ENCODE results near the gene TMC6. TPM values are rescaled to one million over a fixed set of nuclear protein-coding genes. Genes with fewer than 3 reads are reported as not detected.

TMC6 gene
- total and polyA plus RNA-seq, 4 donors: 5.5 to 63.2 (median 21.4) TPM

DNA sequence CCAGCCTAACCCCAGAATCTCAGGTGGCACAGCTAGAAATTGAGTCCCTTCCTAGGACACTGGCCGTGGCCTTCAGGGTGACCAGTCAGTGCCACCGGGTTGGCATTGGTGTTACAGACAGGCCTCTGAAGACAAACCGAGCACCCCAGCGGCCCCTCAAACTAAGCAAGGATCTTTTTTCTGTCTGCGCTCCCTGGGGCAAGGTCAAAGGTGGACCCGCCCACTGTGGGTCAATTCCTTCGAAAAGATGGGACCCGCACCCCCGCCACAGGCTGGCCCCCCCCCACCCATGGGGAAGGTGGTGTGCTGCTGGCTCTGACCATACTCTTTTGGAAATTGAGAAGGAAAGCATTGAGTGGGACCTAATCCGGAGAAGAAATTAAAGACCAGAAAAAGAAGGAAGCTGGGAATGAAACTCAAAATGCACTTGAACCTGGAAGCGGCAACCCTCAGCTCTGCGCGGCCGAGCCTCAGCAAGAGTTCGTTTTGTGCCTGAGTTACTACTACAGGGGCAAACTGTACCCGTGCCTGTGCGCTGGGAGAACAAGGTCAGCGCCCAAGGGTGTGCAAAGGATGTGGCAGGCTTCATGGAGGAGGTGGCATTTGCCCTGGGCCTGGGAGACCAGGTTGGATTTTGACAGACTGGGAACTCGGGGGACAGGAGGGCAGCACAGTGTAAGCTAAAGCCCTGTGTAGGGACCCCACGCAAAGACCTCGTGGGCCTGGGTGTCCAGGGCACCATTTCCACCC lies 20.4 kb downstream of the TMC6 start:
- DNase-seq (peak; percentile 43 to 49), ATAC-seq (ENCODE audit: low FRiP score) (no peak)
- intact Hi-C loops (cut with DNase I): no loop called here
- Histone ChIP-seq H3K36me3 (ENCODE audit: control insufficient read depth in 1 of 2, insufficient read depth in 2 of 2, low read length in 1 of 2) (peaks cover 0 to 10% of the 10 kb centered on the region in 2 donors), H3K27ac (ENCODE audit: low read depth in 1 of 2, low read length in 2 of 2) (no peak overlapping the region), H3K4me1 (ENCODE audit: control insufficient read depth in 1 of 2, insufficient read depth in 2 of 2, low read length in 2 of 2) (no peaks in the 10 kb centered on the region), H3K4me3 (ENCODE audit: low read length in 2 of 2) (no peak overlapping the region), H3K9me3 (ENCODE audit: control insufficient read depth, low read length) (no peaks in the 10 kb centered on the region), H3K27me3 (ENCODE audit: control insufficient read depth in 1 of 2, insufficient read depth in 2 of 2, low read length in 1 of 2) (no peaks in the 10 kb centered on the region)
- 91 to 93% methylated on average over 21 of the region's 21 CpGs for WGBS, 2 donors

DNA sequence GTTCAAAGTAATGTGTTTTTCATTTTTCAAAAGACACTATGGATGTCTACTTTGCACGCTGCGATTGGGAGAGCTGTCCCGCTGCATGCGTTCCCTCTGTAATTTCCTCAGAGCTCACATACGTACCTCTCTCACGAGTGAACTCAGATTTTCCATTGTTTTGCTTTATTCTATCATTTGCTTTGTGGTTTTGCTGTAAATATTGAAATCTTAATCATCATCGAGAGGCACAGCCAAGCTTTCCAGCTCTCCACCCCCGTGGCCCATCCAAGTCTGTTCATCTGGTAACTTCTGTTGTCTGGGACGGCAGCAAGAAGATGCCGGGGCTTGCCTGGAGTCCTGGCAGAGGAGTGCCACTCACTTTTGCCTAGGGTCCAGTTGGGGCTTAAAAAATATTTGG lies 21.1 kb downstream of the TMC6 start:
- intact Hi-C loops (cut with DNase I): no loop called here
- peak; percentile 34 to 69 for DNase-seq
- H3K9me3 ChIP-seq (ENCODE audit: control insufficient read depth, low read length): no peaks in the 10 kb centered on the region
- no peak for ATAC-seq (ENCODE audit: low FRiP score)
- no peaks in the 10 kb centered on the region for H3K27me3 ChIP-seq (ENCODE audit: control insufficient read depth in 1 of 2, insufficient read depth in 2 of 2, low read length in 1 of 2)
- H3K4me3 ChIP-seq (ENCODE audit: low read length in 2 of 2): no peak overlapping the region
- peaks cover 0 to 10% of the 10 kb centered on the region in 2 donors for H3K36me3 ChIP-seq (ENCODE audit: control insufficient read depth in 1 of 2, insufficient read depth in 2 of 2, low read length in 1 of 2)
- 81 to 82% methylated on average over 10 of the region's 10 CpGs for WGBS, 2 donors
- no peak overlapping the region for H3K27ac ChIP-seq (ENCODE audit: low read depth in 1 of 2, low read length in 2 of 2)
- H3K4me1 ChIP-seq (ENCODE audit: control insufficient read depth in 1 of 2, insufficient read depth in 2 of 2, low read length in 2 of 2): no peaks in the 10 kb centered on the region

DNA sequence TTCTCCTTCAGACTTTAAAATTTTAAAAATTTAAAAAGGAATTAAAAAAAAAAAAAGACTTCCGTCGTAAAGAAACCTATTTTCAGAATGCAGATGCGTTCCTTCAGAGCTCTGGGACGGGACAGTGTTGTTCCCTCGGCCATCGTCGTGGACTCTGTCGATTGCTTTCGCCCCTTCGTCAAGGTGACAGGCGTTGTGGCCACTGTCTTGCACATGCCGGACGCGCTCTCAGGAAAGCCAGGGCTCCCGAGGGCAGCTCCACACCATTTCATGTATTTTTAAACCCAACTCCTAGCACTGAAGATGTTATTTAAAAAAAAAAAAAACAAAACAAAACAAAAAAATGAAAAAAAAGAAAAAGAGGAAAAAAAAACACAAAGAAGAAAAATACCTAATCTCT lies 22.3 kb downstream of the TMC6 start:
- H3K27me3 ChIP-seq (ENCODE audit: control insufficient read depth in 1 of 2, insufficient read depth in 2 of 2, low read length in 1 of 2): no peaks in the 10 kb centered on the region
- DNase-seq: peak; percentile 32 to 52
- no peaks in the 10 kb centered on the region for H3K9me3 ChIP-seq (ENCODE audit: control insufficient read depth, low read length)
- intact Hi-C loops (cut with DNase I): no loop called here
- WGBS, 2 donors: 85 to 86% methylated on average over 15 of the region's 15 CpGs
- H3K27ac ChIP-seq (ENCODE audit: low read depth in 1 of 2, low read length in 2 of 2): no peak overlapping the region
- no peak overlapping the region for H3K4me3 ChIP-seq (ENCODE audit: low read length in 2 of 2)
- ATAC-seq (ENCODE audit: low FRiP score): no peak
- no peaks in the 10 kb centered on the region for H3K4me1 ChIP-seq (ENCODE audit: control insufficient read depth in 1 of 2, insufficient read depth in 2 of 2, low read length in 2 of 2)
- H3K36me3 ChIP-seq (ENCODE audit: control insufficient read depth in 1 of 2, insufficient read depth in 2 of 2, low read length in 1 of 2): peaks cover 0 to 10% of the 10 kb centered on the region in 2 donors

- intact Hi-C loops (cut with DNase I): no loop called here
- DNase-seq: no peak
- WGBS, 2 donors: 68 to 71% methylated on average over 13 of the region's 13 CpGs
- no peak for ATAC-seq (ENCODE audit: low FRiP score)
- no peak overlapping the region for H3K27ac ChIP-seq (ENCODE audit: low read depth in 1 of 2, low read length in 2 of 2)
- no peak overlapping the region for H3K4me3 ChIP-seq (ENCODE audit: low read length in 2 of 2)
- peaks cover 0 to 10% of the 10 kb centered on the region in 2 donors for H3K36me3 ChIP-seq (ENCODE audit: control insufficient read depth in 1 of 2, insufficient read depth in 2 of 2, low read length in 1 of 2)
- H3K27me3 ChIP-seq (ENCODE audit: control insufficient read depth in 1 of 2, insufficient read depth in 2 of 2, low read length in 1 of 2): no peaks in the 10 kb centered on the region
- H3K9me3 ChIP-seq (ENCODE audit: control insufficient read depth, low read length): no peaks in the 10 kb centered on the region
- H3K4me1 ChIP-seq (ENCODE audit: control insufficient read depth in 1 of 2, insufficient read depth in 2 of 2, low read length in 2 of 2): no peaks in the 10 kb centered on the region
These were observed 23.0 kb downstream of the TMC6 start for GRCh38 chr17:78105551-78105950.

GRCh38 chr17:78105101-78105500 lies 23.5 kb downstream of the TMC6 start:
- H3K36me3 ChIP-seq (ENCODE audit: control insufficient read depth in 1 of 2, insufficient read depth in 2 of 2, low read length in 1 of 2): peaks cover 0 to 10% of the 10 kb centered on the region in 2 donors
- intact Hi-C loops (cut with DNase I): no loop called here
- no peak for ATAC-seq (ENCODE audit: low FRiP score)
- no peak overlapping the region for H3K4me3 ChIP-seq (ENCODE audit: low read length in 2 of 2)
- no peak overlapping the region for H3K27ac ChIP-seq (ENCODE audit: low read depth in 1 of 2, low read length in 2 of 2)
- no peaks in the 10 kb centered on the region for H3K9me3 ChIP-seq (ENCODE audit: control insufficient read depth, low read length)
- no peaks in the 10 kb centered on the region for H3K27me3 ChIP-seq (ENCODE audit: control insufficient read depth in 1 of 2, insufficient read depth in 2 of 2, low read length in 1 of 2)
- H3K4me1 ChIP-seq (ENCODE audit: control insufficient read depth in 1 of 2, insufficient read depth in 2 of 2, low read length in 2 of 2): no peaks in the 10 kb centered on the region
- no peak for DNase-seq
- 82 to 86% methylated on average over 16 of the region's 16 CpGs for WGBS, 2 donors

GRCh38 chr17:78104540-78104941 lies 24.0 kb downstream of the TMC6 start:
- DNase-seq: peak; percentile 34 to 73
- no peaks in the 10 kb centered on the region for H3K9me3 ChIP-seq (ENCODE audit: control insufficient read depth, low read length)
- H3K4me1 ChIP-seq (ENCODE audit: control insufficient read depth in 1 of 2, insufficient read depth in 2 of 2, low read length in 2 of 2): no peaks in the 10 kb centered on the region
- no peak overlapping the region for H3K4me3 ChIP-seq (ENCODE audit: low read length in 2 of 2)
- peak; percentile 33 for ATAC-seq (ENCODE audit: low FRiP score)
- no peaks in the 10 kb centered on the region for H3K27me3 ChIP-seq (ENCODE audit: control insufficient read depth in 1 of 2, insufficient read depth in 2 of 2, low read length in 1 of 2)
- 95 to 96% methylated on average over 28 of the region's 28 CpGs for WGBS, 2 donors
- no peak overlapping the region for H3K27ac ChIP-seq (ENCODE audit: low read depth in 1 of 2, low read length in 2 of 2)
- H3K36me3 ChIP-seq (ENCODE audit: control insufficient read depth in 1 of 2, insufficient read depth in 2 of 2, low read length in 1 of 2): peaks cover 0 to 10% of the 10 kb centered on the region in 2 donors
- intact Hi-C loops (cut with DNase I): no loop called here

GRCh38 chr17:78103311-78103710 lies 25.2 kb downstream of the TMC6 start:
- Histone ChIP-seq H3K9me3 (ENCODE audit: control insufficient read depth, low read length) (no peaks in the 10 kb centered on the region), H3K36me3 (ENCODE audit: control insufficient read depth in 1 of 2, insufficient read depth in 2 of 2, low read length in 1 of 2) (peaks cover 5 to 16% of the 10 kb centered on the region in 2 donors), H3K27me3 (ENCODE audit: control insufficient read depth in 1 of 2, insufficient read depth in 2 of 2, low read length in 1 of 2) (no peaks in the 10 kb centered on the region), H3K4me1 (ENCODE audit: control insufficient read depth in 1 of 2, insufficient read depth in 2 of 2, low read length in 2 of 2) (no peaks in the 10 kb centered on the region), H3K27ac (ENCODE audit: low read depth in 1 of 2, low read length in 2 of 2) (peak overlapping the region in 1 of 2 donors; percentile 12), H3K4me3 (ENCODE audit: low read length in 2 of 2) (no peak overlapping the region)
- no peak for ATAC-seq (ENCODE audit: low FRiP score)
- 41 to 46% methylated on average over 4 of the region's 4 CpGs for WGBS, 2 donors
- intact Hi-C loops (cut with DNase I): no loop called here
- no peak for DNase-seq

- no peak for ATAC-seq (ENCODE audit: low FRiP score)
- Histone ChIP-seq H3K36me3 (ENCODE audit: control insufficient read depth in 1 of 2, insufficient read depth in 2 of 2, low read length in 1 of 2) (peaks cover 9 to 19% of the 10 kb centered on the region in 2 donors), H3K27me3 (ENCODE audit: control insufficient read depth in 1 of 2, insufficient read depth in 2 of 2, low read length in 1 of 2) (no peaks in the 10 kb centered on the region), H3K4me1 (ENCODE audit: control insufficient read depth in 1 of 2, insufficient read depth in 2 of 2, low read length in 2 of 2) (no peaks in the 10 kb centered on the region), H3K4me3 (ENCODE audit: low read length in 2 of 2) (no peak overlapping the region), H3K27ac (ENCODE audit: low read depth in 1 of 2, low read length in 2 of 2) (no peak overlapping the region), H3K9me3 (ENCODE audit: control insufficient read depth, low read length) (no peaks in the 10 kb centered on the region)
- no peak for DNase-seq
- WGBS, 2 donors: 91 to 93% methylated on average over 10 of the region's 10 CpGs
- intact Hi-C loops (cut with DNase I): no loop called here
These were observed 27.0 kb downstream of the TMC6 start for GRCh38 chr17:78101542-78101941.

- ATAC-seq (ENCODE audit: low FRiP score): no peak
- intact Hi-C loops (cut with DNase I): no loop called here
- Histone ChIP-seq H3K4me1 (ENCODE audit: control insufficient read depth in 1 of 2, insufficient read depth in 2 of 2, low read length in 2 of 2) (no peaks in the 10 kb centered on the region), H3K27me3 (ENCODE audit: control insufficient read depth in 1 of 2, insufficient read depth in 2 of 2, low read length in 1 of 2) (no peaks in the 10 kb centered on the region), H3K27ac (ENCODE audit: low read depth in 1 of 2, low read length in 2 of 2) (no peak overlapping the region), H3K4me3 (ENCODE audit: low read length in 2 of 2) (no peak overlapping the region), H3K9me3 (ENCODE audit: control insufficient read depth, low read length) (no peaks in the 10 kb centered on the region), H3K36me3 (ENCODE audit: control insufficient read depth in 1 of 2, insufficient read depth in 2 of 2, low read length in 1 of 2) (peaks cover 9 to 20% of the 10 kb centered on the region in 2 donors)
- WGBS, 2 donors: 66 to 70% methylated on average over 5 of the region's 5 CpGs
- DNase-seq: no peak
These were observed 27.4 kb downstream of the TMC6 start for GRCh38 chr17:78101112-78101511.
